ENCODE data around the gene GRIN3B. TPM values are rescaled to one million over a fixed set of nuclear protein-coding genes. Genes with fewer than 3 reads are reported as not detected.

Gene GRIN3B
- polyA plus RNA-seq, 3 donors, result 0.37 to 0.38 (median 0.37) TPM

DNA sequence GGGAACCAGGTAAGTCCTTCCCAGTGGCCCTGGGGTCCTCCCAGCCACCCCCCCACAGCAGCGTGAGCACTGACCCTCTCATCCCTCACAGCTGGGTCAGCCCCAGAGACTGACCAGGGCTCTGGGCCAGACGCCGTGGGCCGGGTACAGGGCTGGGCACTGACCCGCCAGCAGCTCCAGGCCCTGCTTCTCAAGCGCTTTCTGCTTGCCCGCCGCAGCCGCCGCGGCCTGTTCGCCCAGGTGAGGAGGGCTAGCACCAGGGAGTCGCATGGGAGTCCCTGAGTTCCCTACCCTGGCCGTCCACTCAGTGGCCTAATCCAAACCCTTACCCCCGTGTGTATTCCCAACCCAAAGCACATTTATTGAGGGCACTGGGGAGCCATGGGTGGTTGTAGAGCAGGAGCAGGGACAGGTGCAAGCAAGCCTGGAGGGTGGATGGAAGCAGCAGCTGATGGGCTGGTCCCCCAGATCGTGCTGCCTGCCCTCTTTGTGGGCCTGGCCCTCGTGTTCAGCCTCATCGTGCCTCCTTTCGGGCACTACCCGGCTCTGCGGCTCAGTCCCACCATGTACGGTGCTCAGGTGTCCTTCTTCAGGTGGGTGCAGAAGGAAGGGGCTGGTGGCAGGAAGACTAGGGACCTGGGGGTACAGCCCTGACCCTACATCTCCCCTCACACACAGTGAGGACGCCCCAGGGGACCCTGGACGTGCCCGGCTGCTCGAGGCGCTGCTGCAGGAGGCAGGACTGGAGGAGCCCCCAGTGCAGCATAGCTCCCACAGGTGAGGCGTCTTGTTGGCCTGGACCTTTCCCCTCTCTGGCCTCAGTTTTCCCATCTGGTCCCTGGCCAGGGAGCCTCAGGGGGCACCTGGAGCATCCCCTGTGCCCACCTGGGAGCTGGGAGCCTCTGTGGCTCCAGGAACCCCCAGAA, 54.1 kb downstream of the GRIN3B start:
- DNase-seq (ENCODE audit: low read depth in 3 of 3, low spot score in 2 of 3), result no peak

DNA sequence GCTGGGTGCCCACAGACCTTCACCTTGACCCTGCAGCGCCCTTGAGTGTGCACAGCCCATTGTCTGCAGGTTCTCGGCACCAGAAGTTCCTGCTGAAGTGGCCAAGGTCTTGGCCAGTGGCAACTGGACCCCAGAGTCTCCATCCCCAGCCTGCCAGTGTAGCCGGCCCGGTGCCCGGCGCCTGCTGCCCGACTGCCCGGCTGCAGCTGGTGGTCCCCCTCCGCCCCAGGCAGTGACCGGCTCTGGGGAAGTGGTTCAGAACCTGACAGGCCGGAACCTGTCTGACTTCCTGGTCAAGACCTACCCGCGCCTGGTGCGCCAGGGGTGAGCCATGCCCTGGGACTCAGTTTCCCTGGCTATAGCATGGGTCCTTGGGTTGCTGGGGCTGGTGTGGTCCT, 54.8 kb downstream of the GRIN3B start:
- DNase-seq (ENCODE audit: low read depth in 3 of 3, low spot score in 2 of 3), result no peak

DNA sequence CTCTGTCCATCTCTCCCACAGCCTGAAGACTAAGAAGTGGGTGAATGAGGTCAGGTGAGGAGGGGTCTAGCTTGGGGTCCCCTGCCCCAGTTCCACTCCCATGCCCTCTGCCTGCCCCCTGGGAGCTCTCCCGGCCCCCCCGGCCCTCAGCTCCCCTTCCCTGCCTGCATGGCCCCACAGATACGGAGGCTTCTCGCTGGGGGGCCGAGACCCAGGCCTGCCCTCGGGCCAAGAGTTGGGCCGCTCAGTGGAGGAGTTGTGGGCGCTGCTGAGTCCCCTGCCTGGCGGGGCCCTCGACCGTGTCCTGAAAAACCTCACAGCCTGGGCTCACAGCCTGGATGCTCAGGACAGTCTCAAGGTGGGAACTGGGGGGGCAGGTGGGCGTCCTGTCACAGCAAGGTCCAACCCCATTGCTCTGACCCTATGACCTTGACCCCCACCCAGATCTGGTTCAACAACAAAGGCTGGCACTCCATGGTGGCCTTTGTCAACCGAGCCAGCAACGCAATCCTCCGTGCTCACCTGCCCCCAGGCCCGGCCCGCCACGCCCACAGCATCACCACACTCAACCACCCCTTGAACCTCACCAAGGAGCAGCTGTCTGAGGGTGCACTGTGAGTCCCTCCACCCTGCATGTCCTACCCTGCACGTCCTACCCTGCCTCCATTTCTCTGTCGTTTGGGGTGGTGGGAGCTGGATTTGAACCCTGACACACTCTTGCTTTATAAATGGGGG, 55.8 kb downstream of the GRIN3B start:
- no peak for DNase-seq (ENCODE audit: low read depth in 3 of 3, low spot score in 2 of 3)

DNA sequence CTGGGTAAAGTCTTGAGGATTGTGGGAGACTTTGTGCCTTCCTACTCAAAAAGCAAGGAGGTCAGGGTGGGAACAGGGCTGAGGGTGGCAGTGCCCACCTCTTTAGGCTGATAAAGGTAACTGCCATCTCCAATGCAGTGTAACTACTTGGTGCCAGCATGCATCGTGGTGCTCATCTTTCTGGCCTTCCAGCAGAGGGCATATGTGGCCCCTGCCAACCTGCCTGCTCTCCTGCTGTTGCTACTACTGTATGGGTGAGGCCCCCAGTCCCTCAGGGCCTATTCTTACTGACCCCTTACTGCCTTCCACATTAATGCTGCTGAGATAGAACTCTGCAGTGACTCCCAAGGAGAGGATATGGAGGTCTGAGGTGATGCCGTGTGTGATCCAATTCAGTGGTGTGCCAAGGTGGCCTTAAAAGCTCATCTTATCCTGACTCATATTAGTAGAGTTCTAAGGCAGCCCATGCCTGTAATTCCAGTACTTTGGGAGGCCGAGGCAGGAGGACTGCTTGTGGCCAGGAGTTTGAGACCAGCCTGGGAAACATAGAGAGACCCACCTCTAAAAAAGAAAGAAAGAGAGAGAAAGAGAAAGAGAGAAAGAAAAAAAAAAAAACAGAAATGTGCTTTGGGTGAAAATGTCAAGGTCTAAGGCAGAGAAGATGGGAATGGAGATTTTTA, 57.1 kb downstream of the GRIN3B start:
- DNase-seq (ENCODE audit: low read depth in 3 of 3, low spot score in 2 of 3), result no peak

DNA sequence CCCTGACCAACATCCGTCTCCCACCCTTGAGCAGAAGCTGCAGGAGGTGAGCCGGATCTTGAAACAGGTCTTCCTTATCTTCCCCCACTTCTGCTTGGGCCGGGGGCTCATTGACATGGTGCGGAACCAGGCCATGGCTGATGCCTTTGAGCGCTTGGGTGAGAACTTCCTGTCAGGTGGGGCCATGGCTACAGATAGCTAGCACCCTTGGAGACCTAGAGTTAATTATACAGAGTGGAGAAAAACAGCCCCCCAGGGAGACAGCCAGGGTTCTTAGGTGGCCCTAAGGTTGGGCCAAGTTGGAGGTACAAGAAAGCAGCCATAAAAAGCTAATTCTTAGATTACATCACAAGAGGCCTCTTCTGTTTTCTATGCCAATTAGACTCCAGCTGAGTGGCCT, 57.9 kb downstream of the GRIN3B start:
- no peak for DNase-seq (ENCODE audit: low read depth in 3 of 3, low spot score in 2 of 3)

Other genes with a start within 250 kb of the GRIN3B start
- gene MISP, start 249.3 kb upstream of the GRIN3B start, polyA plus RNA-seq (ENCODE audit: insufficient read length in 3 of 3), result 1 to 10 TPM; 6.4 to 7.6 (median 6.5) TPM
- gene PTBP1, start 203.0 kb upstream of the GRIN3B start, polyA plus RNA-seq (ENCODE audit: insufficient read length in 3 of 3), result 100 to 1,000 TPM; 356 to 395 (median 364) TPM
- gene PLPPR3, start 178.5 kb upstream of the GRIN3B start, polyA plus RNA-seq (ENCODE audit: insufficient read length in 3 of 3), result 10 to 100 TPM in 2 of 3 donors, 1 to 10 TPM in 1; 9.5 to 12.3 (median 11.1) TPM
- 1 to 10 TPM in 1 of 3 donors, under 1 TPM in 2; 0.31 to 1.1 (median 0.83) TPM for gene AZU1, start 172.6 kb upstream of the GRIN3B start, polyA plus RNA-seq (ENCODE audit: insufficient read length in 3 of 3)
- 1 to 10 TPM in 1 of 3 donors, under 1 TPM in 2; 0.32 to 1.6 (median 0.78) TPM for gene PRTN3, start 159.4 kb upstream of the GRIN3B start, polyA plus RNA-seq (ENCODE audit: insufficient read length in 3 of 3)
- under 1 TPM in 2 of 3 donors, not detected in 1; 0.29 to 0.51 TPM for gene ELANE, start 148.1 kb upstream of the GRIN3B start, polyA plus RNA-seq (ENCODE audit: insufficient read length in 3 of 3)
- 1 to 10 TPM; 1.4 to 2.0 (median 2.0) TPM for gene CFD, start 140.8 kb upstream of the GRIN3B start, polyA plus RNA-seq (ENCODE audit: insufficient read length in 3 of 3)
- gene MED16, start 107.2 kb upstream of the GRIN3B start, polyA plus RNA-seq (ENCODE audit: insufficient read length in 3 of 3), result 10 to 100 TPM; 41.8 to 54.4 (median 43.9) TPM
- not detected for gene RNU6-9, start 106.9 kb upstream of the GRIN3B start, polyA plus RNA-seq (ENCODE audit: insufficient read length in 3 of 3)
- gene R3HDM4, start 87.2 kb upstream of the GRIN3B start, polyA plus RNA-seq (ENCODE audit: insufficient read length in 3 of 3), result 10 to 100 TPM; 32.0 to 37.7 (median 34.1) TPM
- gene KISS1R, start 83.1 kb upstream of the GRIN3B start, polyA plus RNA-seq (ENCODE audit: insufficient read length in 3 of 3), result under 1 TPM; 0.19 to 0.67 (median 0.43) TPM
- 10 to 100 TPM; 16.2 to 18.9 (median 17.1) TPM for gene ARID3A, start 74.4 kb upstream of the GRIN3B start, polyA plus RNA-seq (ENCODE audit: insufficient read length in 3 of 3)
- gene WDR18, start 16.1 kb upstream of the GRIN3B start, polyA plus RNA-seq (ENCODE audit: insufficient read length in 3 of 3), result 10 to 100 TPM; 31.1 to 34.6 (median 34.3) TPM
- gene TMEM259, start 20.7 kb downstream of the GRIN3B start, polyA plus RNA-seq (ENCODE audit: insufficient read length in 3 of 3), result 100 to 1,000 TPM in 1 of 3 donors, 10 to 100 TPM in 2; 86.9 to 103 (median 93.5) TPM
- not detected for gene RNU6-2, start 21.1 kb downstream of the GRIN3B start, polyA plus RNA-seq (ENCODE audit: insufficient read length in 3 of 3)
- gene CNN2, start 26.2 kb downstream of the GRIN3B start, polyA plus RNA-seq (ENCODE audit: insufficient read length in 3 of 3), result 100 to 1,000 TPM; 151 to 175 (median 158) TPM
- 1 to 10 TPM; 6.1 to 6.6 (median 6.5) TPM for gene ABCA7, start 39.7 kb downstream of the GRIN3B start, polyA plus RNA-seq (ENCODE audit: insufficient read length in 3 of 3)
- 10 to 100 TPM in 1 of 3 donors, 1 to 10 TPM in 2; 7.2 to 10.6 (median 9.1) TPM for gene ARHGAP45, start 66.7 kb downstream of the GRIN3B start, polyA plus RNA-seq (ENCODE audit: insufficient read length in 3 of 3)
- 100 to 1,000 TPM; 128 to 161 (median 143) TPM for gene POLR2E, start 95.0 kb downstream of the GRIN3B start, polyA plus RNA-seq (ENCODE audit: insufficient read length in 3 of 3)
- gene GPX4, start 103.6 kb downstream of the GRIN3B start, polyA plus RNA-seq (ENCODE audit: insufficient read length in 3 of 3), result 100 to 1,000 TPM; 211 to 268 (median 248) TPM
- gene SBNO2, start 173.8 kb downstream of the GRIN3B start, polyA plus RNA-seq (ENCODE audit: insufficient read length in 3 of 3), result 10 to 100 TPM; 13.4 to 15.6 (median 14.6) TPM
- gene STK11, start 205.4 kb downstream of the GRIN3B start, polyA plus RNA-seq (ENCODE audit: insufficient read length in 3 of 3), result 10 to 100 TPM; 55.4 to 60.2 (median 60.1) TPM
- gene CBARP, start 237.6 kb downstream of the GRIN3B start, polyA plus RNA-seq (ENCODE audit: insufficient read length in 3 of 3), result 1 to 10 TPM in 1 of 3 donors, under 1 TPM in 2; 0.78 to 1.8 (median 0.90) TPM
- gene ATP5F1D, start 241.3 kb downstream of the GRIN3B start, polyA plus RNA-seq (ENCODE audit: insufficient read length in 3 of 3), result 10 to 100 TPM; 65.9 to 89.4 (median 78.9) TPM
- 10 to 100 TPM; 38.0 to 41.7 (median 39.3) TPM for gene MIDN, start 248.2 kb downstream of the GRIN3B start, polyA plus RNA-seq (ENCODE audit: insufficient read length in 3 of 3)

All from right renal cortex interstitium (tissue), 3 donors.